GM23338 (cell line): Measurements from ENCODE around the gene NTF3. TPM values are rescaled to one million over a fixed set of nuclear protein-coding genes. Genes with fewer than 3 reads are reported as not detected.

Source experiments
- ATAC-seq: fragments of 200-7000 bp; cut with Tn5 transposase; 3 replicates; pipeline ENCODE4 v1.9.1; 2020
- DNase-seq: peaks from one replicate; pipeline ENCODE4 v3.0.0-alpha.2; 2015; ENCODE audit warnings: low spot score
- H2AFZ ChIP-seq: fragments of 200-600 bp; sonication (generic); 2 replicates; pipeline ENCODE4 v1.8.0; 2016; ENCODE audit warnings: antibody characterized with exemption, mild to moderate bottlenecking, moderate library complexity
- H3F3A ChIP-seq: fragments of 200-600 bp; sonication (generic); replicated peaks from 2 replicates; pipeline ENCODE4 v1.8.0; 2017; ENCODE audit warnings: antibody characterized with exemption, mixed run types, low read depth
- H3K27ac ChIP-seq: fragments of 200-600 bp; sonication (generic); 2 replicates; pipeline ENCODE4 v1.6.1; 2016; ENCODE audit warnings: low read depth
- H3K27me3 ChIP-seq: fragments of 200-600 bp; sonication (generic); 2 replicates; pipeline ENCODE4 v1.8.0; 2016; ENCODE audit warnings: mild to moderate bottlenecking, mixed run types, moderate library complexity; ENCODE audit not compliant: insufficient read depth
- H3K36me3 ChIP-seq: fragments of 200-600 bp; sonication (generic); 2 replicates; pipeline ENCODE4 v1.8.0; 2016; ENCODE audit warnings: mild to moderate bottlenecking; ENCODE audit not compliant: insufficient read depth
- H3K4me1 ChIP-seq: fragments of 200-600 bp; sonication (generic); 2 replicates; pipeline ENCODE4 v1.8.0; 2016; ENCODE audit warnings: mild to moderate bottlenecking, moderate library complexity; ENCODE audit not compliant: insufficient read depth
- H3K4me2 ChIP-seq: fragments of 200-600 bp; sonication (generic); 2 replicates; pipeline ENCODE4 v1.7.1; 2017; ENCODE audit warnings: mixed run types
- H3K4me3 ChIP-seq: fragments of 200-600 bp; sonication (generic); 2 replicates; pipeline ENCODE4 v1.6.1; 2016; ENCODE audit warnings: mixed run types
- H3K79me2 ChIP-seq: fragments of 200-600 bp; sonication (generic); replicated peaks from 2 replicates; pipeline ENCODE4 v1.8.0; 2017; ENCODE audit warnings: mild to moderate bottlenecking; ENCODE audit not compliant: insufficient read depth
- H3K9me2 ChIP-seq: fragments of 200-600 bp; sonication (generic); 2 replicates; pipeline ENCODE4 v1.8.0; 2017; ENCODE audit not compliant: insufficient read depth
- H4K20me1 ChIP-seq: fragments of 200-600 bp; sonication (generic); replicated peaks from 2 replicates; pipeline ENCODE4 v1.8.0; 2017; ENCODE audit warnings: mild to moderate bottlenecking; ENCODE audit not compliant: insufficient read depth
- H3K27ac Mint-ChIP-seq: 2 replicates; pipeline ENCODE4 v1.8.0; 2020; ENCODE audit warnings: inconsistent platforms, mild to moderate bottlenecking, moderate library complexity, mixed read lengths
- H3K27me3 Mint-ChIP-seq: 3 replicates; pipeline ENCODE4 v1.8.0; 2022; ENCODE audit warnings: low read depth, mild to moderate bottlenecking, moderate library complexity, mixed read lengths, inconsistent platforms; ENCODE audit not compliant: insufficient read depth, poor library complexity
- H3K36me3 Mint-ChIP-seq: 3 replicates; pipeline ENCODE4 v1.8.0; 2021; ENCODE audit warnings: low read depth, mild to moderate bottlenecking, inconsistent platforms, moderate library complexity, mixed read lengths
- H3K4me1 Mint-ChIP-seq: 3 replicates; pipeline ENCODE4 v1.8.0; 2020; ENCODE audit warnings: mild to moderate bottlenecking, inconsistent platforms, mixed read lengths
- H3K4me3 Mint-ChIP-seq: 3 replicates; pipeline ENCODE4 v1.8.0; 2021; ENCODE audit warnings: moderate library complexity, mild to moderate bottlenecking, inconsistent platforms, mixed read lengths
- H3K9me3 Mint-ChIP-seq: 3 replicates; pipeline ENCODE4 v1.8.0; 2020; ENCODE audit warnings: moderate library complexity, mild to moderate bottlenecking, inconsistent platforms, mixed read lengths
- CTCF ChIP-seq, 2 experiments: fragments of 200-600 bp in 1 of 2; sonication (generic) in 1 of 2; conservative IDR thresholded peaks; 2 replicates each; pipeline versions ENCODE4 v1.5.1 to v1.6.1; 2016 to 2017; ENCODE audit warnings: antibody characterized with exemption in 2 of 2, low read depth in 2 of 2, mild to moderate bottlenecking in 2 of 2, moderate library complexity in 1 of 2
- ETS1 ChIP-seq: IDR thresholded peaks from 2 replicates; pipeline ENCODE4 v1.6.1; 2016; ENCODE audit warnings: antibody characterized with exemption
- EZH2 ChIP-seq: fragments of 200-600 bp; sonication (generic); IDR thresholded peaks from one replicate; pipeline ENCODE4 v1.8.0; 2017; ENCODE audit warnings: antibody characterized with exemption, mild to moderate bottlenecking, low read depth; ENCODE audit not compliant: unreplicated experiment
- REST ChIP-seq: IDR thresholded peaks from one replicate; pipeline ENCODE4 v1.6.1; 2018; ENCODE audit warnings: antibody characterized with exemption; ENCODE audit not compliant: unreplicated experiment
- STAT1 ChIP-seq: IDR thresholded peaks from one replicate; pipeline ENCODE4 v1.6.1; 2016; ENCODE audit warnings: antibody characterized with exemption; ENCODE audit not compliant: unreplicated experiment
- ZNF114 ChIP-seq: fragments of 250-450 bp; sonication (Bioruptor Pico); IDR thresholded peaks from 2 replicates; pipeline ENCODE4 v1.5.0; 2020; ENCODE audit warnings: mild to moderate bottlenecking, moderate library complexity
- ZNF331 ChIP-seq: fragments of 250-450 bp; sonication (Bioruptor Pico); IDR thresholded peaks from 2 replicates; pipeline ENCODE4 v1.5.0; 2020; ENCODE audit warnings: low read depth, mild to moderate bottlenecking, moderate library complexity
- ZNF462 ChIP-seq: fragments of 250-450 bp; sonication (Bioruptor Pico); IDR thresholded peaks from 2 replicates; pipeline ENCODE4 v1.5.0; 2020; ENCODE audit warnings: mild to moderate bottlenecking, moderate library complexity
- polyA plus RNA-seq: library from polyadenylated mRNA; unstranded; fragments of >200 nt; fragmentation: Nextera tagmentation; extraction: Ambion mirVana; gene quantifications from 2 replicates; pipeline ENCODE4 v1.2.1, GENCODE V29; 2016
- total RNA-seq: library from RNA; depleted of rRNA; stranded (reverse); fragments of >200 nt; shearing (Covaris generic); gene quantifications from 2 replicates; pipeline ENCODE4 v1.2.3, GENCODE V29; 2014

Gene NTF3
- total and polyA plus RNA-seq, 2 experiments from 2014 or later, result 1.2 TPM; not detected in 1

- no peak for TF ChIP-seq REST
- no peak for TF ChIP-seq ZNF114
- no peak for TF ChIP-seq ETS1
- TF ChIP-seq CTCF (conservative IDR thresholded peaks at IDR 0.05; ENCODE audit: low read depth in 2 of 2), result no peak
- no peak for TF ChIP-seq ZNF331
Observed at GRCh38 chr12:5509557-5509956, 77.6 kb downstream of the NTF3 start (continued).

- ATAC-seq (no peak), DNase-seq (no peak)
- H3F3A ChIP-seq, result no peaks in the 10 kb centered on the region
- no peak overlapping the region for H3K4me3 ChIP-seq
- Mint-ChIP-seq H3K4me1 (peaks cover 12% of the 10 kb centered on the region), H3K27me3 (peaks cover 5% of the 10 kb centered on the region), H3K27ac (no peak overlapping the region), H3K36me3 (no peaks in the 10 kb centered on the region; the same call in 2 of the 3 replicates), H3K4me3 (no peak overlapping the region), H3K9me3 (no peaks in the 10 kb centered on the region)
- no peak overlapping the region for H3K27ac ChIP-seq
- no peak overlapping the region for H2AFZ ChIP-seq
- no peaks in the 10 kb centered on the region for H3K27me3 ChIP-seq
- no peaks in the 10 kb centered on the region for H4K20me1 ChIP-seq
- no peaks in the 10 kb centered on the region for H3K79me2 ChIP-seq
- peaks cover 4% of the 10 kb centered on the region; the same call in 1 of the 2 replicates for H3K4me1 ChIP-seq
- no peaks in the 10 kb centered on the region for H3K9me2 ChIP-seq
- H3K36me3 ChIP-seq, result no peaks in the 10 kb centered on the region
- no peak overlapping the region for H3K4me2 ChIP-seq
- TF ChIP-seq ZNF331 (no peak), EZH2 (no peak), ZNF462 (CRISPR knock-in tag) (no peak), STAT1 (no peak), REST (no peak)
Observed at GRCh38 chr12:5510251-5510805, 78.4 kb downstream of the NTF3 start.
